Adipocyte (in vitro differentiated cells): ENCODE measurements around the gene UGGT1.

Experiments
- DNase-seq: peaks from one replicate; pipeline ENCODE4 v3.0.0-alpha.2; 2015; ENCODE audit warnings: low read depth
- H3K27me3 ChIP-seq: replicated peaks from 2 replicates; pipeline ENCODE4 v1.7.0; 2013; ENCODE audit warnings: mild to moderate bottlenecking, low read length, moderate library complexity; ENCODE audit not compliant: control insufficient read depth, insufficient read depth
- H3K36me3 ChIP-seq: 2 replicates; pipeline ENCODE4 v1.7.0; 2013; ENCODE audit warnings: low read length, mild to moderate bottlenecking, moderate library complexity; ENCODE audit not compliant: control insufficient read depth, insufficient read depth, severe bottlenecking
- H3K4me1 ChIP-seq: 2 replicates; pipeline ENCODE4 v1.7.0; 2013; ENCODE audit warnings: mild to moderate bottlenecking, low read length, moderate library complexity; ENCODE audit not compliant: control insufficient read depth, insufficient read depth
- H3K4me3 ChIP-seq: 2 replicates; pipeline ENCODE4 v1.7.0; 2013; ENCODE audit warnings: mild to moderate bottlenecking, low read length, moderate library complexity
- H3K9ac ChIP-seq: 2 replicates; pipeline ENCODE4 v1.7.0; 2013; ENCODE audit warnings: mild to moderate bottlenecking, low read length, moderate library complexity
- H3K9me3 ChIP-seq: 2 replicates; pipeline ENCODE4 v1.7.0; 2013; ENCODE audit warnings: mild to moderate bottlenecking, low read length, moderate library complexity; ENCODE audit not compliant: control insufficient read depth

UGGT1 gene

DNA sequence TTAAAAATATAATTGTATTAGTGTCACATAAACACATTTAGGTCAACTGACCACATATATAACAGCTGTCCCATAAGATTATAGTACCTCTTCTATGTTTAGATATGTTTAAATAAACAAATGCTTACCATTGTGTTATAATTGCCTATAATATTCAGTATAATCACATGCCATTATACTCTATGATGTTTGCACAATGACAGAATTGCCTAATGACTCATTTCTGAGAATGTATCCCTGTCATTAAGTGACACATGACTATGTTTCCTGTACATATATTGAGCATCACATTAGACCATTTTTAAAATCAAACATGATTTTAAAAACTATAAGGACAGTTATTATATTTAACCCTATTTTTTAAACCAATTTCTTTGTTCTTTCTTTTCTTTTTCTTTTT is 137.9 kb downstream of the UGGT1 start:
- no peaks in the 10 kb centered on the region for H3K27me3 ChIP-seq
- no peaks in the 10 kb centered on the region for H3K9me3 ChIP-seq
- peak; percentile 4 for DNase-seq
- H3K36me3 ChIP-seq: no peaks in the 10 kb centered on the region
- no peak overlapping the region for H3K4me3 ChIP-seq
- H3K4me1 ChIP-seq: no peaks in the 10 kb centered on the region
- no peak overlapping the region for H3K9ac ChIP-seq

DNA sequence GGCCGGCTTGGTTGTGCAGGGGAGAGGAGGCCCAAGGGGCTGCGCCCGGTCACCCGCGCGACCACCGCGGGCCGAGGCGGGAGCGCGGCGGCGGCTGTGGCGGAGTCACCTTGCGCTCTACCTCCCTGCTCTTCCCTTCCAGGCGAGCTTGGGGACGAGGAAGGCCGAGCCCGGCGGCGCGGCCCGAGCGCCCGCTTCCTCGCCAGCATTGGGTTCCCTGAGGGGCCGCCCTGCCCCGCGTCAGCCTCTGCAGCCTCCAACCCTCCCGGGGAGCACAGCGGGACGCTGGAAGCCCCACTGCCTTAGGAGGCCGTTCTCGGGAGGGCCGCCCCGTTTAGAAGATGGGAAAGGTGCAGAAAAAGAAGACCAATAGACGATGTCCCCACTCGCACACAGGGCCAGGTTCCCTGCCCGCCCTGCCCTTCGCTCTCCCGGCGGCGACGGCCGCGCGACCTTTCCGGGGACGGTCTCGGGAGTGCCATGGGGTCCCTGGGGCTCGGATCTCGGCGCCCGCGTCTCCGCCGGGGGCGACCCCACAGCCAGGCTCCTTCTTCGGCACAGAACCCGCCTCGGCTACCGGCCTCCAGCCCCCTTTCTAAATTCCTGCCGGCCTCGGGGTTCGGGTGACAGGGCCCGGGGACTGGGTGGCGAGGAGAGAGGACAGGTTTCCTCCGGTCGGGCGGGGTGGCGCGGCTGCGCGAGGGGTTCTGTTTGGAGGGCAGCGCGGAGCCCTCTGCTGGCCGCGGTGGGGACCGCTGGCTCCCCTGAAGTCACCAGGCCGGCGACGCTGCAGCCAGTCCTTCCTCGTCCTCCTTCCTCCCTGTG is 142.2 kb downstream of the UGGT1 start:
- H3K9me3 ChIP-seq: no peaks in the 10 kb centered on the region
- peak; percentile 93 for DNase-seq
- H3K36me3 ChIP-seq: no peaks in the 10 kb centered on the region
- peak overlapping the region; percentile 78 for H3K9ac ChIP-seq
- no peaks in the 10 kb centered on the region for H3K27me3 ChIP-seq
- peak overlapping the region; percentile 86 for H3K4me3 ChIP-seq
- H3K4me1 ChIP-seq: peaks cover 14% of the 10 kb centered on the region

- DNase-seq: no peak
- no peaks in the 10 kb centered on the region for H3K27me3 ChIP-seq
- H3K36me3 ChIP-seq: no peaks in the 10 kb centered on the region
- peaks cover 14% of the 10 kb centered on the region for H3K4me1 ChIP-seq
- peak overlapping the region; percentile 86 for H3K4me3 ChIP-seq
- H3K9ac ChIP-seq: peak overlapping the region; percentile 78
- H3K9me3 ChIP-seq: no peaks in the 10 kb centered on the region
These were observed 142.9 kb downstream of the UGGT1 start for GRCh38 chr2:128233790-128234395.

GRCh38 chr2:128234613-128235012 is 143.6 kb downstream of the UGGT1 start:
- H3K4me3 ChIP-seq: no peak overlapping the region

GRCh38 chr2:128235581-128235980 is 144.6 kb downstream of the UGGT1 start:
- Histone ChIP-seq H3K27me3 (no peaks in the 10 kb centered on the region), H3K9me3 (no peaks in the 10 kb centered on the region), H3K36me3 (no peaks in the 10 kb centered on the region), H3K4me3 (no peak overlapping the region), H3K9ac (no peak overlapping the region), H3K4me1 (peaks cover 14% of the 10 kb centered on the region)
- DNase-seq: no peak

More at GRCh38 chr2:128234613-128235012, 143.6 kb downstream of the UGGT1 start:
- DNase-seq: no peak
- H3K9me3 ChIP-seq: no peaks in the 10 kb centered on the region
- no peaks in the 10 kb centered on the region for H3K27me3 ChIP-seq
- H3K9ac ChIP-seq: no peak overlapping the region
- peaks cover 14% of the 10 kb centered on the region for H3K4me1 ChIP-seq
- H3K36me3 ChIP-seq: no peaks in the 10 kb centered on the region

DNA sequence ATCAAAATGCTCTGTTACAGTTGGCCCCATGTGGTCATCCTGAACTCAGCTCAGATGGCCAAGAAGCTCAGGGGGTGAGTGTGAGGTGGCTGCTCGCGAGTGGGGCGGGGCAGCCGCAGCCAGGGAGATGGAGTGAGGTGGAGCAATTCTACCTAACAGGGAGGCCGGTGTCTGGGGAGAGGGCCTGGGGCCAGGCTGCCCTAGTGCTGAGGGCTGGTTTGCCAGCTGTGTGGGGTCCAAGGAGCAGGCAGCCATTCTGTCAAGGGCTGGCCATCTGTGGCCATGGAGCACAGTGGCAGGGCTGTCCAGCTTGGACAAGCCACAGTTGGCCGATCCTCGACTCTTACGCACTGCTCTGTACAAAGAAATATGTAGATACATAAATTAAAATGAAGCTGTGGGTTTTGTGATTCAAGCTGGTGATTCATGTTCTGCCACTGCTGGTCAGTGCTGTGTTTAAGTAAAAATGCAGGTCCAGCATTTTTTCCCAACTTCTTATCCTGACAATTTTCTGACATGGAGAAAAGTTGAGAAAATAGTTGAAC is 145.6 kb downstream of the UGGT1 start:
- peak; percentile 71 for DNase-seq
- H3K4me1 ChIP-seq: peaks cover 14% of the 10 kb centered on the region
- no peak overlapping the region for H3K4me3 ChIP-seq
- no peaks in the 10 kb centered on the region for H3K27me3 ChIP-seq
- no peaks in the 10 kb centered on the region for H3K36me3 ChIP-seq
- H3K9me3 ChIP-seq: no peaks in the 10 kb centered on the region
- H3K9ac ChIP-seq: no peak overlapping the region

DNA sequence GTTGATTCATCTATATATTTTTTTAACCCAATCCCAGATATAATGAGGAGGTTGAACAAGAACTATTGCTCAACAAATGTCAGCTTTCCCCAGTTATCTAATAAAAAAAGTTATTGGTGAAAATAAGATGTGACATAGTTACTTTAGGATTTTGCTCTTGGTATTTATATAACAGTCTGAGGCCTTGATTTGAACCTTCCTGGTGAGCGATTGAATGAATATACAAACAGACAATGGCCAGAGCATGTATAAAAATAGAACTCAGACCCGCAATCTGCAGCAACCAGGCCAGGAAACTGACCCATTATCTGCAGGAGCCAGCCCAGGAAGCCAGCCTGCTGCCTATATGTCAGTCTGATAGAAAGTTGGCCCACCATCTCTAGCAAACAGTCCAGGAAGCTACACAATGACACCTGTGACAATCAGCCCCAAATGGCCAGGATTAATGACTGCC is 146.1 kb downstream of the UGGT1 start:
- H3K9me3 ChIP-seq: no peaks in the 10 kb centered on the region
- H3K27me3 ChIP-seq: no peaks in the 10 kb centered on the region
- peak; percentile 53 for DNase-seq
- H3K9ac ChIP-seq: no peak overlapping the region
- H3K36me3 ChIP-seq: no peaks in the 10 kb centered on the region
- H3K4me1 ChIP-seq: peaks cover 14% of the 10 kb centered on the region
- no peak overlapping the region for H3K4me3 ChIP-seq

GRCh38 chr2:128237911-128238697 is 147.1 kb downstream of the UGGT1 start:
- Histone ChIP-seq H3K9ac (no peak overlapping the region), H3K27me3 (no peaks in the 10 kb centered on the region), H3K9me3 (no peaks in the 10 kb centered on the region), H3K36me3 (no peaks in the 10 kb centered on the region), H3K4me3 (no peak overlapping the region), H3K4me1 (peaks cover 14% of the 10 kb centered on the region)
- no peak for DNase-seq

GRCh38 chr2:128241896-128242295 is 150.9 kb downstream of the UGGT1 start:
- H3K9ac ChIP-seq: no peak overlapping the region
- H3K9me3 ChIP-seq: no peaks in the 10 kb centered on the region
- H3K36me3 ChIP-seq: no peaks in the 10 kb centered on the region
- no peak for DNase-seq
- H3K27me3 ChIP-seq: no peaks in the 10 kb centered on the region
- peaks cover 6% of the 10 kb centered on the region for H3K4me1 ChIP-seq
- no peak overlapping the region for H3K4me3 ChIP-seq
